ENCODE data around the gene WDR17. TPM values are rescaled to one million over a fixed set of nuclear protein-coding genes. Genes with fewer than 3 reads are reported as not detected.
"Not testable (repeated sequence)": the region's sequence is repeated elsewhere in the genome, so short reads cannot be mapped to it uniquely, and the experiment has no call there.

The WDR17 gene
- total RNA-seq, 1 experiment from 2014 or later: 1.3 TPM

GRCh38 chr4:176210579-176211296, 145.1 kb downstream of the WDR17 start:
- no peak overlapping the region for H3K27ac ChIP-seq (ENCODE audit: low read length)
- no peaks in the 10 kb centered on the region for H3K27me3 ChIP-seq (ENCODE audit: low read length)
- H3K79me2 ChIP-seq (ENCODE audit: low read length): no peaks in the 10 kb centered on the region
- no peaks in the 10 kb centered on the region for H3K36me3 ChIP-seq (ENCODE audit: low read depth, low read length)
- intact Hi-C loops (cut with micrococcal nuclease): no loop called here
- no peak for DNase-seq
- POLR2A ChIA-PET (ENCODE audit: unreplicated experiment): no interaction called here
- H3K9ac ChIP-seq (ENCODE audit: low read length): no peak overlapping the region
- no peaks in the 10 kb centered on the region for H3K9me2 ChIP-seq (replicated peaks; ENCODE audit: low read length)
- BruUV-seq (replicated peaks): no TSS peak
- H3K4me1 ChIP-seq (ENCODE audit: insufficient read depth, low read length): no peaks in the 10 kb centered on the region
- H3K9me3 ChIP-seq (ENCODE audit: low read length): no peaks in the 10 kb centered on the region
- no peaks in the 10 kb centered on the region for H3F3A ChIP-seq (ENCODE audit: low read length, unreplicated experiment)
- no peaks in the 10 kb centered on the region for H4K20me1 ChIP-seq (ENCODE audit: low read length)
- no peak for TF ChIP-seq EZH2phosphoT487 (IDR thresholded peaks at IDR 0.05; ENCODE audit: borderline replicate concordance, low read length)
- TF ChIP-seq EZH2 (IDR thresholded peaks at IDR 0.05; ENCODE audit: low read length, unreplicated experiment): no peak
- no peak for TF ChIP-seq CTCF (conservative IDR thresholded peaks at IDR 0.05; ENCODE audit: low read depth, low read length)
- no peak overlapping the region for H3K4me3 ChIP-seq (ENCODE audit: low read length)
- CTCF ChIA-PET: no interaction called here
- H3K4me2 ChIP-seq (ENCODE audit: low read length): no peak overlapping the region
- ATAC-seq: no peak
- no peak overlapping the region for H2AFZ ChIP-seq (ENCODE audit: low read length)

GRCh38 chr4:176212351-176212750, 146.7 kb downstream of the WDR17 start:
- H2AFZ ChIP-seq (ENCODE audit: low read length); DNase-seq; H3K27me3 ChIP-seq (ENCODE audit: low read length); H3K79me2 ChIP-seq (ENCODE audit: low read length); ATAC-seq; intact Hi-C loops (cut with micrococcal nuclease); H3K4me3 ChIP-seq (ENCODE audit: low read length); H3K9me3 ChIP-seq (ENCODE audit: low read length); H3F3A ChIP-seq (ENCODE audit: low read length, unreplicated experiment); H3K4me2 ChIP-seq (ENCODE audit: low read length); H3K4me1 ChIP-seq (ENCODE audit: insufficient read depth, low read length); H3K36me3 ChIP-seq (ENCODE audit: low read depth, low read length); H3K9ac ChIP-seq (ENCODE audit: low read length); POLR2A ChIA-PET (ENCODE audit: unreplicated experiment); H4K20me1 ChIP-seq (ENCODE audit: low read length); H3K27ac ChIP-seq (ENCODE audit: low read length); BruUV-seq (replicated peaks); CTCF ChIA-PET; H3K9me2 ChIP-seq (replicated peaks; ENCODE audit: low read length): not testable (repeated sequence)

- H3K36me3 ChIP-seq (ENCODE audit: low read depth, low read length): no peaks in the 10 kb centered on the region
- POLR2A ChIA-PET (ENCODE audit: unreplicated experiment): no interaction called here
- no peak for TF ChIP-seq EZH2phosphoT487 (IDR thresholded peaks at IDR 0.05; ENCODE audit: borderline replicate concordance, low read length)
- TF ChIP-seq EZH2 (IDR thresholded peaks at IDR 0.05; ENCODE audit: low read length, unreplicated experiment): no peak
- no peak for TF ChIP-seq CTCF (conservative IDR thresholded peaks at IDR 0.05; ENCODE audit: low read depth, low read length)
- no TSS peak for BruUV-seq (replicated peaks)
- CTCF ChIA-PET: no interaction called here
- H3K27ac ChIP-seq (ENCODE audit: low read length): no peak overlapping the region
- no peaks in the 10 kb centered on the region for H3K9me3 ChIP-seq (ENCODE audit: low read length)
- no peak overlapping the region for H2AFZ ChIP-seq (ENCODE audit: low read length)
- no peaks in the 10 kb centered on the region for H3K9me2 ChIP-seq (replicated peaks; ENCODE audit: low read length)
- no peak for DNase-seq
- no peak overlapping the region for H3K9ac ChIP-seq (ENCODE audit: low read length)
- no peak overlapping the region for H3K4me3 ChIP-seq (ENCODE audit: low read length)
- H3K79me2 ChIP-seq (ENCODE audit: low read length): no peaks in the 10 kb centered on the region
- H3K4me1 ChIP-seq (ENCODE audit: insufficient read depth, low read length): no peaks in the 10 kb centered on the region
- no peaks in the 10 kb centered on the region for H3K27me3 ChIP-seq (ENCODE audit: low read length)
- H3F3A ChIP-seq (ENCODE audit: low read length, unreplicated experiment): no peaks in the 10 kb centered on the region
- H3K4me2 ChIP-seq (ENCODE audit: low read length): no peak overlapping the region
- ATAC-seq: no peak
- intact Hi-C loops (cut with micrococcal nuclease): no loop called here
- H4K20me1 ChIP-seq (ENCODE audit: low read length): no peaks in the 10 kb centered on the region
These were observed 151.9 kb downstream of the WDR17 start for GRCh38 chr4:176217510-176217909.
